Right lung (tissue), 10 donors: ENCODE measurements around the gene FLG. TPM values are rescaled to one million over a fixed set of nuclear protein-coding genes. Genes with fewer than 3 reads are reported as not detected.
"Not testable (repeated sequence)": the region's sequence is repeated elsewhere in the genome, so short reads cannot be mapped to it uniquely, and the experiment has no call there.

Source experiments
- DNase-seq, 2 donors: peaks; one replicate each; pipeline ENCODE4 v3.0.0-alpha.2; 2013
- long read RNA-seq, 8 donors: transcript quantifications; one replicate each; lab custom pipeline, GENCODE V29; 2026
- polyA plus RNA-seq, 5 donors: library from polyadenylated mRNA; unstranded; fragments of 120-200 nt; gene quantifications; one replicate each; pipeline versions ENCODE4 v1.2.1 to v1.2.3, GENCODE V29; 2013; ENCODE audit warnings: inconsistent platforms in 1 of 5, low replicate concordance in 1 of 5; ENCODE audit not compliant: insufficient read length in 5 of 5, insufficient read depth in 1 of 5

Gene FLG
- 1 to 10 TPM in 3 of 5 donors, under 1 TPM in 2; 0.39 to 1.6 (median 1.2) TPM for polyA plus RNA-seq
- long read RNA-seq, donor 1, result 0 reads
- long read RNA-seq, donor 2, result 0 reads
- long read RNA-seq, donor 3, result 0 reads
- long read RNA-seq, donor 4, result 0 reads
- long read RNA-seq, donor 5, result 0 reads
- long read RNA-seq, donor 6, result 0 reads
- long read RNA-seq, donor 7, result 0 reads
- long read RNA-seq, donor 8, result 0 reads

- DNase-seq, result no peak
These were observed at the start of gene FLG for GRCh38 chr1:152325111-152325510. Gene FLG, minus strand, starts transcription at chr1:152325239. Its CDS starts 9,783 bp downstream, at chr1:152315456.

- no peak for DNase-seq
These were observed 49.4 kb upstream of the FLG start for GRCh38 chr1:152374451-152374850.

GRCh38 chr1:152372672-152373071 lies 47.6 kb upstream of the FLG start:
- no peak for DNase-seq

GRCh38 chr1:152367436-152367835 lies 42.4 kb upstream of the FLG start:
- DNase-seq, result no peak

- DNase-seq, result no peak
These were observed 34.9 kb upstream of the FLG start, which contains the start of gene FLG2 for GRCh38 chr1:152359906-152360305. Gene FLG2, minus strand, starts transcription at chr1:152360006. Its CDS starts 1,122 bp downstream, at chr1:152358884.

GRCh38 chr1:152356736-152357135 lies 31.7 kb upstream of the FLG start:
- DNase-seq, result no peak

- no peak for DNase-seq
These were observed 24.6 kb upstream of the FLG start for GRCh38 chr1:152349611-152350010.

GRCh38 chr1:152348447-152348846 lies 23.4 kb upstream of the FLG start:
- DNase-seq, result no peak

- peak; percentile 5 to 20 for DNase-seq
These were observed 22.2 kb upstream of the FLG start for GRCh38 chr1:152347116-152347728.

GRCh38 chr1:152344438-152344837 lies 19.4 kb upstream of the FLG start:
- DNase-seq, result no peak

- no peak for DNase-seq
These were observed 18.0 kb upstream of the FLG start for GRCh38 chr1:152343006-152343405.

GRCh38 chr1:152335399-152335798 lies 10.4 kb upstream of the FLG start:
- DNase-seq, result no peak

GRCh38 chr1:152328801-152329391 lies 3.9 kb upstream of the FLG start:
- no peak for DNase-seq

- no peak for DNase-seq
These were observed 11.1 kb downstream of the FLG start for GRCh38 chr1:152313970-152314369.

- DNase-seq, result no peak
These were observed 11.7 kb downstream of the FLG start for GRCh38 chr1:152313319-152313801.

- DNase-seq, result not testable (repeated sequence)
These were observed 12.9 kb downstream of the FLG start for GRCh38 chr1:152312169-152312568.

GRCh38 chr1:152309955-152310354 lies 15.1 kb downstream of the FLG start:
- DNase-seq, result no peak

GRCh38 chr1:152309320-152309901 lies 15.6 kb downstream of the FLG start:
- not testable (repeated sequence) for DNase-seq

- not testable (repeated sequence) for DNase-seq
These were observed 16.3 kb downstream of the FLG start for GRCh38 chr1:152308758-152309157.

- DNase-seq, result not testable (repeated sequence)
These were observed 17.1 kb downstream of the FLG start for GRCh38 chr1:152307970-152308369.

GRCh38 chr1:152306123-152306522 lies 18.9 kb downstream of the FLG start:
- DNase-seq, result not testable (repeated sequence)

GRCh38 chr1:152304773-152305172 lies 20.3 kb downstream of the FLG start:
- not testable (repeated sequence) for DNase-seq
